A673 (cell line): ENCODE data around the gene MAP4.

ENCODE experiments used
- EZH2 ChIP-seq: fragments of 200-600 bp; sonication (generic); IDR thresholded peaks from 2 replicates; pipeline ENCODE4 v1.6.1; 2017; ENCODE audit warnings: borderline replicate concordance, low read depth, mild to moderate bottlenecking, mixed read lengths, antibody characterized with exemption, low read length; ENCODE audit not compliant: poor library complexity, severe bottlenecking
- TF ChIP-seq, protein P1 (sequence below): fragments of 300-800, 200-600 bp; sonication (generic); conservative IDR thresholded peaks from 2 replicates; pipeline ENCODE4 v1.5.1; 2017; ENCODE audit warnings: low read depth, mild to moderate bottlenecking, antibody characterized with exemption, low read length, moderate library complexity, mixed read lengths

DNA sequence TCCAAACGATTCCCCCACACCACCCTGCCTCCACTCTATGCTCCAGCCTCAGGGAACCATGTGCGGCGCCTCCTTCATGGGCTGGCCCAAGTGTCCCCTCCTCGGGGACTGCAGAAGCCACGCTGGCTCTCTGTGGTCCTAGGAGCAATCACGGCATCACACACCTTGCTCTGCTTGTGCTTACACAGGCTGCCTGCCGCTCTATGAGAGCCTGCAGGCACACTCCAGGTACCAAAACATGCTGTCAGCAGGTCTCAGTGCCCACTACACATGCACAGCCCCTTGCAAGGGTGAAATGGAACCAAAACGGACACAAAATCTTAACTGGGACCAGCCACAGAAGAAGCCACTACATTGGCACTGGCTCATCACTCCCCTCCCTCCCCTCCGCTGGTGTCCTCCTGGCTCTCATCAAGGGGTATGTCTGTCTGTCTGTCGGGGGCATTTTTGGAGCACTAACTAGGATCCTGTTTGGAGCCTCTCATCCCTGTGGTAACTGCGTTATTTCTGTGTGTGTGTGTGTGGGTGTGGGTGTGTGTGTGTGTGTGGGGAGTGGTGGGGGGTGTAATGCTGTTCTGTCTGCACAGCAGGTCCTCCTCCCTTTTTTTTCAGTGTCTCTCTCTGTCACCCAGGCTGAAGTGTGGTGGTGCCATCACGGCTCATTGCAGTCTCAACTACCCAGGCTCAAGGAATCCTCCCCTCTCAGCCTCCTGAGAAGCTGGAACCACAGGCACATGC lies 152.7 kb downstream of the MAP4 start:
- TF ChIP-seq EZH2, result no peak
- TF ChIP-seq, protein P1, sequence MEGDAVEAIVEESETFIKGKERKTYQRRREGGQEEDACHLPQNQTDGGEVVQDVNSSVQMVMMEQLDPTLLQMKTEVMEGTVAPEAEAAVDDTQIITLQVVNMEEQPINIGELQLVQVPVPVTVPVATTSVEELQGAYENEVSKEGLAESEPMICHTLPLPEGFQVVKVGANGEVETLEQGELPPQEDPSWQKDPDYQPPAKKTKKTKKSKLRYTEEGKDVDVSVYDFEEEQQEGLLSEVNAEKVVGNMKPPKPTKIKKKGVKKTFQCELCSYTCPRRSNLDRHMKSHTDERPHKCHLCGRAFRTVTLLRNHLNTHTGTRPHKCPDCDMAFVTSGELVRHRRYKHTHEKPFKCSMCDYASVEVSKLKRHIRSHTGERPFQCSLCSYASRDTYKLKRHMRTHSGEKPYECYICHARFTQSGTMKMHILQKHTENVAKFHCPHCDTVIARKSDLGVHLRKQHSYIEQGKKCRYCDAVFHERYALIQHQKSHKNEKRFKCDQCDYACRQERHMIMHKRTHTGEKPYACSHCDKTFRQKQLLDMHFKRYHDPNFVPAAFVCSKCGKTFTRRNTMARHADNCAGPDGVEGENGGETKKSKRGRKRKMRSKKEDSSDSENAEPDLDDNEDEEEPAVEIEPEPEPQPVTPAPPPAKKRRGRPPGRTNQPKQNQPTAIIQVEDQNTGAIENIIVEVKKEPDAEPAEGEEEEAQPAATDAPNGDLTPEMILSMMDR, result no peak
